ENCODE results near the gene PCSK1N.

Gene PCSK1N

DNA sequence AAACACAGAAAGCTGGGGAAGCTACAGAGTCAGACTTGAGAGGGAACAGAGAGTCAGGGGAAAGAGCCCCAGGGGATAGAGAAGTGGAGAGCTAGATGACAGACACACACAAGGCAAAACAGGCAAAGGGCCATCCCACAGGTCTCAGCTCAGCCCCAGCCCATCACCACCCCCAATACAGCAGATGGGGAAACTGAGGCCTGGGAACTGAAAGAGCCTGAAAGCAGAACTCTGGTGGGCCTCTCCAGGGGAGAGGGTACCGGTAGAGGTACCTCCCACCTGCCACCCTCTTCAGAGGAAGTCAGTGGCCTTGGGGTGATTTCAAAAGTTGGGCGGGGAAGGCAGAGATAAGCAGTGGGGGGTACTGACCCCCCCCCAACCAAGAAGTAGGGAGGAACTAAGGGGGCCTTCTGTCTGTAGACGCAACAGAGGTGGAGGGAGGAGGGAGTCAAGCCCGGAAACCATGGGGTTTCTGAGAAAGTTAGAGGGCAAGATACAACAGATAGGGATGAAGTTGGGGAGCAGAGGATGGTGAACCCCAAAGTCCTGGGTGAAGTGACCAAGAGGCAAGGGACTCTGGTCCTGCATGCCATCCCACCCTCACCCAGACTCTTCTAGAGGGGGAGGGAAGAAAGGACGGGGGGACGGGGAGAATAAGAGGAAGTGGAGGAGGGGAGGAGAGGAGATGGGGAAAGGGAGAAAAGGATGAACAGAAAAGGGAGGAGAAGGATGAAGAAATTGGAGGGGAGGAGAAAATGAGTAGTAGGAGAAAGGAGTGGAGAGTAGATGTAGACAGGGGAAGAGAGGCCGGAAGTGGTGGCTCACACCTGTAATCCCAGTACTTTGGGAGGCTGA lies 45.8 kb downstream of the PCSK1N start:
- no peak for DNase-seq (ENCODE audit: low spot score)

DNA sequence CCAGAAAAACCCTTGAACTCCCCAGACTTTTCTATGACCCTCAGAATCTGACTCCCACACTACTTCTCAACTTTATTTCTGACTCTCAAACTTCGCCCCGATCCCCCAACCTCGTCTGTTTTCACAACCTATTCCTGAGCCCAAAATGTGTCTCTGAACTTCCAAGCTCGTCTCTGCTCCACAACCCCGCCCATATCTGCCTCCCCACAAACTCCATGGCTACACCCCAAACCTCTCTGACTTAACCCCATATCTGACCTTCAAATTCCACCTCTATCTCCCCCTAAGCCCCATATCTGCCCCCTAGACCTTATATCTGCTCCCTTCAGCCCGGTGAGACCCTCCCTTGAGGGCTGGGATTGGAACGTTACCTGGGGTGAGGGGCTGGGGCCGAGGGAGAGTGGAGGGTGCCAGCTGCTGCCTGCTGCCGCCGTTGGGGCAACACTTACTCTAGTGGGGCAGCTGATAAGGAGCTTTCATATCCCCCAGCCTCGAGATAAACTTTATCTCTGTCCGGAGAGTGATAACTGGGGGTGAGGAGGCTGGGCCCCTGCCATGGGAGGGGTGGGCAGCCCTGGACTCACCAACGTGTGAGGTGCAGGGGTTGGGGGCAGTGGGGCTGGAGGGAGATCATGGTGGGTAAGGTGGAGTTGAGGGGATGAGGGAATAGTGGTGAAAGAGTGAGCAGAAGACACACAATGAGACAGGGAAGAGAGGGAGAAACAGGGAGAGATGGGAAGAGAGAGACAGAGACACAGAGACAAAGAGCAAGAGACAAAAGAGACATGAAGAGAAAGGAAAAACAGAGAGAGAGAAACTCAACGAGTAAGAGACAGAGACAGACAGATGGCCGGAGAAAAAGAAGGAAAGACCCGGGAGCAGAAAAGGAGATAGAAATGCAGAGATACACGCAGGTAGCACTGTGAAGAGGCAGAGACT lies 47.6 kb downstream of the PCSK1N start:
- no peak for DNase-seq (ENCODE audit: low spot score)

DNA sequence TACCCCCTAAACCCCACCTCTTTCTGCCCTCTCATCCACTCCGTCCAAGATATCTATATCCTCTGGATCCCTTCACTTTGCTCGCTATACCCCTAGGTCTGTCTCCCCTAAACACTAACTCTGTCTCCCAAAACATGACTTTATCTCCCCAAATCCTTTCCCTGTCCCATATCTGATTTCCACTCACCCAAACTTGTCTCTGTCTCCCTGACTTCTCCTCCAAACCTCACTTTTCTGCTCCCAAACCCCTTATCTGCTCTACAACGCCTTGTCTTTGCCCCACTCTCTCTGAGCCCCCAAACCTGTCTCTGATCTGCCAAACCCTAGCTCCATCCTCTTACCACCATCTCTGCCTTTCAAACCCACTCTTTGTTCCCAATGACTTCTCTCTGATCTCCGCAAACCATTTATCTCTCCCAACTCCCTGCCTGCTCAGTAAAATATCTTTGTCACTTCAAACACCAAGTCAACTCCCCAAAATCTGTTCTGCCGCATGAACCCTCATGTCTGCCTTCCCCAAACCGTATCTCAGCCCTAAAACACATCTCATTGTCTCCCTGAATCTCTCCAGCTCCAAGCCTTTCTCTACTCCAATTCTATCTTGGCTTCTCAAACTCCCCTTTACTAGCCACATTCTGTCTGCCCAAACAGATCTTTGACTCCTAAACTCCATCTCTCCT lies 48.4 kb downstream of the PCSK1N start:
- DNase-seq (ENCODE audit: low spot score) = no peak

DNA sequence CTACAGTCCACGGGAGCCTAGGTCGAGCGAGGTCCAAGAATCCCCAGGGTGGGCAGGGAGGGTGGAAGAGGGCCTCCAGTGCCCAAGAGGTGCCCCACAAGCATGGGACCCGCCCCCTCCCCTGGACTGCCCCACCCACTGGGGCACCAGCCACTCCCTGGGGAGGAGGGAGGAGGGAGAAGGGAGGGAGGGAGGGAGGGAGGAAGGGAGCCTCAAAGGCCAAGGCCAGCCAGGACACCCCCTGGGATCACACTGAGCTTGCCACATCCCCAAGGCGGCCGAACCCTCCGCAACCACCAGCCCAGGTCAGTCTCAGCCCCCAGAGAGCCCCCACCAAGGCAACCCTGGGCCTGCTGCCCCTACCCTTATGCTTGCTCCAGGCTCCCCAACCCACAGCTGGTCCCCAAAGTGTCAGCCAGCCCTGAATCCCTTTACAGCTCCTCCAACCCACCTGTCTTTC lies 49.0 kb downstream of the PCSK1N start, which contains the start of gene GATA1:
Gene GATA1 (plus strand): TSS at position 250 of the 460 bp plus-strand sequence. CDS start 4,520 bp downstream, outside the sequence.
- no peak for DNase-seq (ENCODE audit: low spot score)

DNA sequence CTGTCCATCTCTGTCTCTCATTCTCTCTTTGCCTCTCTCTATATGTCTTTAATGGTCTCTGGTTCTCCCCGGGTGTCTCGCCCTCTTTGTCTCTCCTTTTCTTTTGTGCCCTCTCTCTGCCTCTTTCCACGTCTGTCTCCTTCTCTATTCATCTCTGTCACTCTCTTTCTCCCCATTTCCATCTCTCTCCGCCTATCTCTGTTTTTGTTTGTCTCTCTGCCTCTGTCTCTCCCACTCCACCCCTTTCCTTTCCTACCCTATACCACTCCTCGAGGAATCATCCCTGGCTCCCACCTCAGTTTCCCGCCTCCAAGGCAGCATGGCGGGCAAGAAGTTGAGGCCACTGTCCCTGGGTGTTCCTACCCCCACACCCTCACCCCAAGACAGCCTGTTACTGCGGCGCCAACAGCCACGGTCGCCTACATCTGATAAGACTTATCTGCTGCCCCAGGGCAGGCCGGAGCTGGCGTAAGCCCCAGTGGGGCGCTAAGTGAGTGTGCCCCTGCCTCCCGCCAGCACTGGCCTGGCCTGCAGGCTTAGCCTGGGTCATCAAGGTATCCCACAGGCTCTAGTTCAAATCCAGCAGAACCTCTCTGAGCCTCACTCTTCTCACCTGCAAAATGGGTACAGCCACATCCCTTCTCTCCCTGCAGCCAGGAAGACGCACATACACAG lies 49.7 kb downstream of the PCSK1N start:
- no peak for DNase-seq (ENCODE audit: low spot score)

DNA sequence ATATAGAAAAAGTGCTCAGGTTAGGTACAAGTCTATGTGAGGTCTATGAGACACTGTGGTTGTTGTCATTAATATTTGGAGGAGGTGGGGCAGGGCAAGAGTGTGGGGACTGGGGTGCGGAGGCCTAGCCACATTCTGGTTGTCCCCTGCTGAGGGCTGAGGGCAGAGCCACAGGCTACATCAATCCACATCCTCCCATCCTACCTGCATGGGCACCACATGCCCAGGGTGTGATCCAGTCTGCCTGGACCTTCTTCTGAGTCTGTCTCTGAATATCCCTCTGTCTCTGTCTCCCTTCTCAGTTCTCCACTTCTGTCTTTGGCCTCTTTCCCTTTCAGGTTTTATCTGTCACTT lies 50.2 kb downstream of the PCSK1N start:
- no peak for DNase-seq (ENCODE audit: low spot score)

DNA sequence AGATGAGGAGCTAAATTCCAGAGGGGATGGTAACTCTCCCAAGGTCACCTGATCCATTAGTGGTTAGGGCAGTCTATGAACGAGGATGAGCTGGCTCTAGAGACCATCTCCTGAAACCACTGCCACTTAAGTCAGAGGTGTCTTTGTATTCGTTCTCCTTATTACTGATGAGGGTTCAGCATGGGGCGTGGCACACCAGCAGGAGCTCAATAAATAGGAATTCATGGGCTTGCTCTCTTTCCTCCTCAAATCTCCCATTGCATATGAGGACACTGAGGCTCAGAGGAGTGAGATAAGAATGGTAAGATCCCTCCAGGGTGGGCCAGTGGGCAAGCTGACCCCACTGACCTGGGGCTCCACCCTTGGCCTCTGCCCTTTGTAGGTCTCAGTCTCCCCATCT lies 50.7 kb downstream of the PCSK1N start:
- no peak for DNase-seq (ENCODE audit: low spot score)

DNA sequence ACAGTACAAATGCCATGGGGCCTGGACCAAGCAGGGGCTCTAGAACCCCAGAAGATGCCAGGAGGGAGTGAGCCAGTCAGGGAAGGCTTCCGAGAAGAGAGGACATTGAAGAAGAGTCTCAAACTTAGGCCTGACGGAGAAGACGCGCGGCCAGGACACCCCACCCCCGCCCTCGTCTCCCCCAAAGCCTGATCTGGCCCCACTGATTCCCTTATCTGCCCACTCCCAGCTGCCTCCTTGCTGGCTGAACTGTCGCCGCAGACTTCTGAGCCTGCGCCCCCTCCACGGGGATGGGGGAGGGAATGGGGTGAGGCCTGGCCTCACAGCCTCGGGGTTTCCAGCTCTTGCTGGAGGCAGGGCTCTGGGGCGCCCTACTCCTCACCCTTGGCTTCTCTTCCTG lies 52.6 kb downstream of the PCSK1N start:
- DNase-seq (ENCODE audit: low spot score) = no peak

DNA sequence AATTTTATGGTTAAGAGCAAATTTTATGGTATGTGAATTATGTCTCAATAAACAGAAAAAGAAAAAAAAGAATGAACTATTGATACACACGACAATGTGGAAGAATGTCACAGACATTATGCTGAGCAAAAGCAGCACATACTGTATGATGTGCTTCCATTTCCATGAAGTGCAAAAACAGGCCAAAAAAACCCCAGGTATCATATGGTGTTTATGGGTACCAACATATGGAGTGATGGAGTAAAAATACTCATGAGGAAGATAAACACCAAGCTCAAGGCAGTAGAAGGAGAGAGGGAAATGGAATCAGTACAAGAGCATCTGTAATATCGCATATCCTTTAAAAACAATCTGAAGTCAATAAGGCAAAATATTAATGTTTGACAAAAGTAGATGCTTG lies 53.2 kb downstream of the PCSK1N start:
- no peak for DNase-seq (ENCODE audit: low spot score)

DNA sequence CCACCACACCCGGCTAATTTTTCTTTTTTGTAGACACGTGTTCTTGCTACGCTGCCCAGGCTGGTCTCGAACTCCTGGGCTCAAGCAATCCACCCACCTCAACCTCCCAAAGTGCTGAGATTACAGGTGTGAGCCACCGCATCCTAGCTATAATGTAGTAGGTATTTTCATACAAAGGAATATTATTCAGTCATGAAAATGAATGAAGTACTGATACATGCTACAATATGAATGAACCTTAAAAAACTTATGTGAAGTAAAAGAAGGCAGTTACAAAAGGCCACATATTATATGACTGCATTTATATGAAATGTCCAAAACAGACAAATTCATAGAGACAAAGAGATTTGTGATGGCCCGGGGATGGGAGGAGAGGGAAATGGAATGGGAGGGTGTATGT lies 53.7 kb downstream of the PCSK1N start:
- no peak for DNase-seq (ENCODE audit: low spot score)
